DOHH2 (cell line): ENCODE results near the gene P2RY14.

Experiments used
- H3F3A ChIP-seq: fragments of 200-600 bp; sonication (generic), shearing (Covaris generic); 2 replicates; pipeline ENCODE4 v1.6.0; 2016; ENCODE audit warnings: antibody characterized with exemption, mild to moderate bottlenecking; ENCODE audit not compliant: control insufficient read depth, insufficient read depth
- H3K27ac ChIP-seq: fragments of 200-600 bp; sonication (generic); 2 replicates; pipeline ENCODE4 v1.5.1; 2014; ENCODE audit warnings: low read depth, mild to moderate bottlenecking, low read length, moderate library complexity
- H3K27me3 ChIP-seq: fragments of 200-600 bp; sonication (generic); 2 replicates; pipeline ENCODE4 v1.6.1; 2014; ENCODE audit warnings: mild to moderate bottlenecking, low read length, mixed read lengths; ENCODE audit not compliant: control insufficient read depth
- H3K36me3 ChIP-seq: fragments of 200-600 bp; sonication (generic); 2 replicates; pipeline ENCODE4 v1.6.1; 2014; ENCODE audit warnings: mild to moderate bottlenecking, low read length, moderate library complexity, mixed read lengths; ENCODE audit not compliant: control insufficient read depth
- H3K4me1 ChIP-seq: fragments of 200-600 bp; sonication (generic); 2 replicates; pipeline ENCODE4 v1.6.1; 2014; ENCODE audit warnings: mild to moderate bottlenecking, low read length, mixed read lengths; ENCODE audit not compliant: control insufficient read depth
- H3K4me2 ChIP-seq: fragments of 200-600 bp; sonication (generic); 2 replicates; pipeline ENCODE4 v1.6.0; 2014; ENCODE audit warnings: mild to moderate bottlenecking, low read length, moderate library complexity
- H3K4me3 ChIP-seq: fragments of 200-600 bp; sonication (generic); 2 replicates; pipeline ENCODE4 v1.5.1; 2014; ENCODE audit warnings: mild to moderate bottlenecking, low read length, mixed read lengths
- H3K79me2 ChIP-seq: fragments of 200-600 bp; sonication (generic); 2 replicates; pipeline ENCODE4 v1.6.1; 2014; ENCODE audit warnings: mild to moderate bottlenecking, low read length, mixed read lengths; ENCODE audit not compliant: control insufficient read depth
- H3K9me2 ChIP-seq: fragments of 200-600 bp; sonication (generic); replicated peaks from 2 replicates; pipeline ENCODE4 v1.6.1; 2014; ENCODE audit warnings: mild to moderate bottlenecking, low read length, mixed read lengths; ENCODE audit not compliant: control insufficient read depth
- H3K9me3 ChIP-seq: fragments of 200-600 bp; sonication (generic); 2 replicates; pipeline ENCODE4 v1.6.1; 2014; ENCODE audit warnings: antibody characterized with exemption, low read length, mixed read lengths; ENCODE audit not compliant: control insufficient read depth, insufficient read depth
- H4K20me1 ChIP-seq: fragments of 200-600 bp; sonication (generic); 2 replicates; pipeline ENCODE4 v1.6.0; 2014; ENCODE audit warnings: low read depth, mild to moderate bottlenecking, antibody characterized with exemption, low read length, moderate library complexity; ENCODE audit not compliant: control insufficient read depth, insufficient read depth
- CTCF ChIP-seq: fragments of 200-600 bp; sonication (generic); IDR thresholded peaks from one replicate; pipeline ENCODE4 v1.5.1; 2014; ENCODE audit warnings: antibody characterized with exemption, mild to moderate bottlenecking, low read depth, low read length; ENCODE audit not compliant: poor library complexity, severe bottlenecking
- EZH2phosphoT487 ChIP-seq: fragments of 200-600 bp; sonication (generic); IDR thresholded peaks from 2 replicates; pipeline ENCODE4 v1.6.1; 2017; ENCODE audit warnings: borderline replicate concordance, mild to moderate bottlenecking, antibody characterized with exemption, low read length, moderate library complexity, mixed read lengths

P2RY14 gene

GRCh38 chr3:151318313-151318712 lies 40.0 kb upstream of the P2RY14 start:
- Histone ChIP-seq H3K4me3 (no peak overlapping the region), H3K79me2 (no peaks in the 10 kb centered on the region), H4K20me1 (no peaks in the 10 kb centered on the region), H3F3A (no peaks in the 10 kb centered on the region), H3K9me2 (no peaks in the 10 kb centered on the region), H3K27ac (no peak overlapping the region), H3K9me3 (no peaks in the 10 kb centered on the region), H3K4me1 (no peaks in the 10 kb centered on the region), H3K4me2 (no peak overlapping the region), H3K36me3 (no peaks in the 10 kb centered on the region), H3K27me3 (no peaks in the 10 kb centered on the region)
- no peak for TF ChIP-seq CTCF
- TF ChIP-seq EZH2phosphoT487 = no peak

DNA sequence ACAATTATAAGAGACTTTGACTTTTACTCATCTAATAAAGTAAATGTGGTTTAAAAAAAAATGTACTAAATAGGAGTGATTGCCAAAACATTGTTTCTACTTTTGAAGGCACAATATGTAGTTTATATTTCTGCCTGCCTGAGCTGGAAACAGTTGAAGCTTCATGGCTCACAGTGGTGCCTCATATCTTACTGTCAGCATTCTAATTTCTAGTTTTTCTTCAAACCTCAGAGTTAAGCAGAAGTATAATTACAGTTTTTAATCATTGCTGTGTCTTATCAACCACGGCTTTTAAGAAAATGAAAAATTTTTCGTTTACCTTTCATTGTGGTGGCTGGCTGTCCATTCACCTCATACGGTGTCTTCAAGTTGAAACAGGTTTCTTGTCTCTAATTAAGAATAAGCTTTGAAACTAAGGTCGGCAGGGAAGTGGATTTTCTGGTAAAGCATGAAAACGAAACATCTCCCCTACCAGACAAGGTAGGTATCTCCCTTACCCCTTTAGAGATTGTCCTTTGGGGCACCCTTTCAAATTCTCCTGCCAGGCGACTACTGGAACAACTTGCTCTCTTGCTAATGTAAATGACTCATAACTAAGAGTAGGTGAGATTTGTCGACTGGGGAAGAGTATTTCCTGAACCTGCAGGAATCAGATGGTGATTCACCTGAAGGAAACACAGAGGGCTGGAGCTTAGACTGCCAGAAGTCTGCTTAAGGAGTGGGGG lies 38.1 kb upstream of the P2RY14 start, which contains the start of gene GPR87:
GPR87 (minus strand) TSS at position 554 of the 725 bp plus-strand sequence. CDS start 16,720 bp downstream, outside the sequence.
- TF ChIP-seq EZH2phosphoT487 (no peak), CTCF (no peak)
- Histone ChIP-seq H3K4me3 (no peak within 1 kb of the TSS), H3K9me3 (no peaks in the 10 kb centered on the region), H3K9me2 (no peaks in the 10 kb centered on the region), H4K20me1 (no peaks in the 10 kb centered on the region), H3K79me2 (no peaks in the 10 kb centered on the region), H3K27me3 (no peaks in the 10 kb centered on the region), H3K36me3 (no peaks in the 10 kb centered on the region), H3K4me1 (no peaks in the 10 kb centered on the region), H3F3A (no peaks in the 10 kb centered on the region), H3K27ac (no peak within 1 kb of the TSS), H3K4me2 (no peak within 1 kb of the TSS)

GRCh38 chr3:151315846-151316245 lies 37.5 kb upstream of the P2RY14 start:
- Histone ChIP-seq H3K4me2 (no peak overlapping the region), H3K4me3 (no peak overlapping the region), H3K27me3 (no peaks in the 10 kb centered on the region), H3K79me2 (no peaks in the 10 kb centered on the region), H4K20me1 (no peaks in the 10 kb centered on the region), H3K9me3 (no peaks in the 10 kb centered on the region), H3F3A (no peaks in the 10 kb centered on the region), H3K27ac (no peak overlapping the region), H3K36me3 (no peaks in the 10 kb centered on the region), H3K9me2 (no peaks in the 10 kb centered on the region), H3K4me1 (no peaks in the 10 kb centered on the region)
- TF ChIP-seq EZH2phosphoT487 (no peak), CTCF (no peak)
